Measurements from ENCODE around the gene ATG5.

- TF ChIP-seq POLR2AphosphoS5 (IDR thresholded peaks at IDR 0.05; ENCODE audit: low read depth) (no peak), CTCF (conservative IDR thresholded peaks at IDR 0.05; ENCODE audit: low read depth in 2 of 2) (no peak), ZNF331 (CRISPR knock-in tag; IDR thresholded peaks at IDR 0.05; ENCODE audit: low read depth) (no peak), EZH2 (IDR thresholded peaks at IDR 0.05; ENCODE audit: low read depth, unreplicated experiment) (no peak)
These were observed 16.6 kb downstream of the ATG5 start for GRCh38 chr6:106308985-106309384.
